Body of pancreas (tissue), 4 donors: ENCODE results near the gene RNF213.

Experiments
- POLR2A ChIP-seq, 3 donors: fragments of 450-650 bp; IDR thresholded peaks; one replicate each; pipeline ENCODE4 v1.6.1; 2016; ENCODE audit warnings: antibody characterized with exemption in 3 of 3, mild to moderate bottlenecking in 2 of 3
- TF ChIP-seq, protein P1 (sequence below), 7 experiments: fragments of 450-650 bp in 4 of 7; fragments of 200-600 bp in 3 of 7; sonication (generic) in 3 of 7; IDR thresholded peaks; one replicate each; pipeline ENCODE4 v1.5.1; 2016 to 2019; ENCODE audit warnings: antibody characterized with exemption in 7 of 7

- TF ChIP-seq POLR2A (IDR thresholded peaks at IDR 0.05), result no peak
- TF ChIP-seq, protein P1, sequence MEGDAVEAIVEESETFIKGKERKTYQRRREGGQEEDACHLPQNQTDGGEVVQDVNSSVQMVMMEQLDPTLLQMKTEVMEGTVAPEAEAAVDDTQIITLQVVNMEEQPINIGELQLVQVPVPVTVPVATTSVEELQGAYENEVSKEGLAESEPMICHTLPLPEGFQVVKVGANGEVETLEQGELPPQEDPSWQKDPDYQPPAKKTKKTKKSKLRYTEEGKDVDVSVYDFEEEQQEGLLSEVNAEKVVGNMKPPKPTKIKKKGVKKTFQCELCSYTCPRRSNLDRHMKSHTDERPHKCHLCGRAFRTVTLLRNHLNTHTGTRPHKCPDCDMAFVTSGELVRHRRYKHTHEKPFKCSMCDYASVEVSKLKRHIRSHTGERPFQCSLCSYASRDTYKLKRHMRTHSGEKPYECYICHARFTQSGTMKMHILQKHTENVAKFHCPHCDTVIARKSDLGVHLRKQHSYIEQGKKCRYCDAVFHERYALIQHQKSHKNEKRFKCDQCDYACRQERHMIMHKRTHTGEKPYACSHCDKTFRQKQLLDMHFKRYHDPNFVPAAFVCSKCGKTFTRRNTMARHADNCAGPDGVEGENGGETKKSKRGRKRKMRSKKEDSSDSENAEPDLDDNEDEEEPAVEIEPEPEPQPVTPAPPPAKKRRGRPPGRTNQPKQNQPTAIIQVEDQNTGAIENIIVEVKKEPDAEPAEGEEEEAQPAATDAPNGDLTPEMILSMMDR (IDR thresholded peaks at IDR 0.05), result no peak
These were observed 169.0 kb downstream of the RNF213 start for GRCh38 chr17:80429356-80430275.
